NCI-H146 (cell line): ENCODE results near the gene ZEB2.

Experiments
- DNase-seq: peaks from one replicate; lab custom pipeline; 2025; lab: John Stamatoyannopoulos, UW

The ZEB2 gene

GRCh38 chr2:144495227-144496091 is 24.5 kb downstream of the ZEB2 start:
- no peak for DNase-seq

GRCh38 chr2:144493027-144493809 is 26.7 kb downstream of the ZEB2 start:
- DNase-seq, result no peak

- DNase-seq, result no peak
These were observed 29.1 kb downstream of the ZEB2 start for GRCh38 chr2:144490857-144491256.

GRCh38 chr2:144490017-144490416 is 29.9 kb downstream of the ZEB2 start:
- DNase-seq, result no peak

- DNase-seq, result peak; percentile 44
These were observed 30.5 kb downstream of the ZEB2 start for GRCh38 chr2:144489315-144489916.

GRCh38 chr2:144484201-144484948 is 35.5 kb downstream of the ZEB2 start:
- no peak for DNase-seq

- no peak for DNase-seq
These were observed 38.3 kb downstream of the ZEB2 start for GRCh38 chr2:144481666-144482065.

- no peak for DNase-seq
These were observed 38.8 kb downstream of the ZEB2 start for GRCh38 chr2:144481109-144481508.

- DNase-seq, result no peak
These were observed 39.6 kb downstream of the ZEB2 start for GRCh38 chr2:144480285-144480684.

GRCh38 chr2:144479659-144480058 is 40.3 kb downstream of the ZEB2 start:
- no peak for DNase-seq

- no peak for DNase-seq
These were observed 40.8 kb downstream of the ZEB2 start for GRCh38 chr2:144479138-144479537.

- DNase-seq, result no peak
These were observed 42.0 kb downstream of the ZEB2 start for GRCh38 chr2:144477957-144478311.

- no peak for DNase-seq
These were observed 42.5 kb downstream of the ZEB2 start for GRCh38 chr2:144477281-144477956.

GRCh38 chr2:144476682-144477081 is 43.2 kb downstream of the ZEB2 start:
- no peak for DNase-seq

- no peak for DNase-seq
These were observed 44.2 kb downstream of the ZEB2 start for GRCh38 chr2:144475569-144476275.

GRCh38 chr2:144475044-144475443 is 44.9 kb downstream of the ZEB2 start:
- no peak for DNase-seq

GRCh38 chr2:144474017-144474416 is 45.9 kb downstream of the ZEB2 start:
- DNase-seq, result no peak

GRCh38 chr2:144472911-144473310 is 47.0 kb downstream of the ZEB2 start:
- no peak for DNase-seq

GRCh38 chr2:144472046-144472412 is 47.9 kb downstream of the ZEB2 start:
- DNase-seq, result no peak

GRCh38 chr2:144471305-144472045 is 48.4 kb downstream of the ZEB2 start:
- DNase-seq, result no peak
